GM18867 (cell line): ENCODE measurements around the gene CFAP45.
"Not testable (repeated sequence)": the region's sequence is repeated elsewhere in the genome, so short reads cannot be mapped to it uniquely, and the experiment has no call there.

Experiments used
- ATAC-seq: cut with Tn5 transposase; IDR thresholded peaks from one replicate; pipeline ENCODE4 v1.9.1; 2021; ENCODE audit warnings: mild to moderate bottlenecking, moderate library complexity; ENCODE audit not compliant: unreplicated experiment

Gene CFAP45

GRCh38 chr1:159913451-159914192 is 13.7 kb upstream of the CFAP45 start:
- ATAC-seq, result no peak

GRCh38 chr1:159911326-159912070 is 11.5 kb upstream of the CFAP45 start:
- no peak for ATAC-seq

GRCh38 chr1:159908031-159908940 is 8.3 kb upstream of the CFAP45 start:
- ATAC-seq, result no peak

- no peak for ATAC-seq
These were observed 7.0 kb upstream of the CFAP45 start for GRCh38 chr1:159906960-159907359.

GRCh38 chr1:159904036-159904435 is 4.1 kb upstream of the CFAP45 start:
- ATAC-seq, result not testable (repeated sequence)

- no peak for ATAC-seq
These were observed 2.6 kb upstream of the CFAP45 start for GRCh38 chr1:159902541-159902940.

GRCh38 chr1:159900755-159901360 is 893 bp upstream of the CFAP45 start:
- no peak for ATAC-seq

GRCh38 chr1:159899634-159900033 is 331 bp downstream of the CFAP45 start:
- ATAC-seq, result not testable (repeated sequence)

- no peak for ATAC-seq
These were observed 1.4 kb downstream of the CFAP45 start for GRCh38 chr1:159898527-159898926.

- no peak for ATAC-seq
These were observed 2.0 kb downstream of the CFAP45 start for GRCh38 chr1:159897962-159898361.

- ATAC-seq, result no peak
These were observed 3.4 kb downstream of the CFAP45 start for GRCh38 chr1:159896546-159896930.

GRCh38 chr1:159895836-159896545 is 4.0 kb downstream of the CFAP45 start:
- no peak for ATAC-seq

GRCh38 chr1:159895286-159895685 is 4.7 kb downstream of the CFAP45 start:
- no peak for ATAC-seq

- ATAC-seq, result no peak
These were observed 7.0 kb downstream of the CFAP45 start for GRCh38 chr1:159892944-159893343.

- ATAC-seq, result peak; percentile 80
These were observed 8.4 kb downstream of the CFAP45 start for GRCh38 chr1:159891275-159892157.

- no peak for ATAC-seq
These were observed 9.6 kb downstream of the CFAP45 start for GRCh38 chr1:159890390-159890789.

GRCh38 chr1:159889821-159890252 is 10.1 kb downstream of the CFAP45 start:
- ATAC-seq, result peak; percentile 88

- no peak for ATAC-seq
These were observed 10.8 kb downstream of the CFAP45 start for GRCh38 chr1:159889202-159889601.

- no peak for ATAC-seq
These were observed 15.7 kb downstream of the CFAP45 start for GRCh38 chr1:159884296-159884695.
